IPS DF 4.7 (cell line): ENCODE data around the gene ITGA3.
"Not testable (repeated sequence)": the region's sequence is repeated elsewhere in the genome, so short reads cannot be mapped to it uniquely, and the experiment has no call there.

ENCODE experiments used
- DNase-seq: peaks from one replicate; pipeline ENCODE4 v3.0.0-alpha.2; 2013; ENCODE audit warnings: low spot score; ENCODE audit errors: extremely low read depth

ITGA3 gene

GRCh38 chr17:50051082-50051576 is 4.8 kb upstream of the ITGA3 start:
- no peak for DNase-seq

- DNase-seq, result no peak
Observed at GRCh38 chr17:50051606-50052005, 4.3 kb upstream of the ITGA3 start.

GRCh38 chr17:50052241-50052796 is 3.6 kb upstream of the ITGA3 start:
- no peak for DNase-seq

GRCh38 chr17:50052822-50053653 is 2.9 kb upstream of the ITGA3 start:
- no peak for DNase-seq

GRCh38 chr17:50053654-50053960 is 2.3 kb upstream of the ITGA3 start:
- no peak for DNase-seq

GRCh38 chr17:50055055-50055425 is 870 bp upstream of the ITGA3 start:
- no peak for DNase-seq

- DNase-seq, result no peak
Observed at GRCh38 chr17:50056217-50056960, 479 bp downstream of the ITGA3 start.

- no peak for DNase-seq
Observed at GRCh38 chr17:50056961-50057330, 1.0 kb downstream of the ITGA3 start.

- no peak for DNase-seq
Observed at GRCh38 chr17:50057521-50057991, 1.6 kb downstream of the ITGA3 start.

GRCh38 chr17:50058296-50058953 is 2.5 kb downstream of the ITGA3 start:
- no peak for DNase-seq

- DNase-seq, result no peak
Observed at GRCh38 chr17:50059256-50059655, 3.3 kb downstream of the ITGA3 start.

GRCh38 chr17:50059759-50060273 is 3.9 kb downstream of the ITGA3 start:
- DNase-seq, result no peak

GRCh38 chr17:50060951-50061712 is 5.2 kb downstream of the ITGA3 start:
- no peak for DNase-seq

- DNase-seq, result not testable (repeated sequence)
Observed at GRCh38 chr17:50061713-50062045, 5.8 kb downstream of the ITGA3 start.

- no peak for DNase-seq
Observed at GRCh38 chr17:50062293-50063243, 6.7 kb downstream of the ITGA3 start.

- DNase-seq, result no peak
Observed at GRCh38 chr17:50063561-50064252, 7.8 kb downstream of the ITGA3 start.

- no peak for DNase-seq
Observed at GRCh38 chr17:50064253-50065001, 8.5 kb downstream of the ITGA3 start.

GRCh38 chr17:50065056-50065455 is 9.1 kb downstream of the ITGA3 start:
- DNase-seq, result no peak

GRCh38 chr17:50066995-50067394 is 11.1 kb downstream of the ITGA3 start:
- no peak for DNase-seq
